CD4-positive, alpha-beta memory T cell (primary cell): ENCODE results near the gene PTPRB. TPM values are rescaled to one million over a fixed set of nuclear protein-coding genes. Genes with fewer than 3 reads are reported as not detected.
A peak's percentile ranks its signal among the peaks of the same experiment; 100 is the strongest.

Experiments used
- CTCF ChIA-PET: fragments of 350-600 bp; sonication (Branson Sonifier 250); formaldehyde crosslinking; loops from one replicate; lab custom pipeline; 2021; ENCODE audit warnings: inconsistent platforms; ENCODE audit not compliant: partially characterized antibody; lab: Charles Lee
- POLR2A ChIA-PET: fragments of 350-600 bp; sonication (Branson Sonifier 250); formaldehyde crosslinking; loops from one replicate; lab custom pipeline; 2021; ENCODE audit not compliant: partially characterized antibody; lab: Charles Lee
- DNase-seq, 5 donors: peaks; one replicate each; pipeline versions ENCODE4 v3.0.0 to v3.0.0-alpha.2; 2020 to 2022; ENCODE audit warnings: mixed read lengths in 1 of 5
- H3K27ac ChIP-seq: one replicate; pipeline ENCODE4 v1.7.0; 2013; ENCODE audit warnings: low read depth, low read length
- H3K27me3 ChIP-seq: 2 replicates; pipeline ENCODE4 v1.7.0; 2013; ENCODE audit warnings: mild to moderate bottlenecking, low read length, moderate library complexity; ENCODE audit not compliant: insufficient read depth
- H3K36me3 ChIP-seq: 2 replicates; pipeline ENCODE4 v1.7.0; 2013; ENCODE audit warnings: mild to moderate bottlenecking, low read length, moderate library complexity; ENCODE audit not compliant: insufficient read depth
- H3K4me1 ChIP-seq: 2 replicates; pipeline ENCODE4 v1.7.0; 2013; ENCODE audit warnings: mild to moderate bottlenecking, low read length, moderate library complexity; ENCODE audit not compliant: insufficient read depth
- H3K4me3 ChIP-seq, 2 donors: one replicate each; pipeline ENCODE4 v1.7.0; 2013; ENCODE audit warnings: low read length in 2 of 2, mild to moderate bottlenecking in 1 of 2
- H3K9me3 ChIP-seq, 2 donors: one replicate each; pipeline ENCODE4 v1.7.0; 2013; ENCODE audit warnings: low read length in 2 of 2, control low read depth in 1 of 2; ENCODE audit not compliant: control insufficient read depth in 1 of 2
- H3K27ac Mint-ChIP-seq, 7 donors: one replicate each; pipeline ENCODE4 v1.8.0; 2020 to 2021; ENCODE audit warnings: mixed read lengths in 7 of 7, mild to moderate bottlenecking in 6 of 7, inconsistent platforms in 3 of 7, moderate library complexity in 3 of 7
- H3K27me3 Mint-ChIP-seq, 2 donors: one replicate each; pipeline ENCODE4 v1.8.0; 2020 to 2021; ENCODE audit warnings: mixed read lengths in 2 of 2
- H3K36me3 Mint-ChIP-seq, 2 donors: one replicate each; pipeline ENCODE4 v1.8.0; 2020 to 2021; ENCODE audit warnings: mixed read lengths in 2 of 2, inconsistent platforms in 1 of 2, mild to moderate bottlenecking in 1 of 2
- H3K4me1 Mint-ChIP-seq, 4 donors: one replicate each; pipeline ENCODE4 v1.8.0; 2020 to 2021; ENCODE audit warnings: mixed read lengths in 4 of 4, mild to moderate bottlenecking in 1 of 4
- H3K4me3 Mint-ChIP-seq, 8 donors: one replicate each; pipeline ENCODE4 v1.8.0; 2020 to 2021; ENCODE audit warnings: mixed read lengths in 8 of 8, mild to moderate bottlenecking in 7 of 8, moderate library complexity in 6 of 8, inconsistent platforms in 3 of 8
- H3K9me3 Mint-ChIP-seq, 8 donors: one replicate each; pipeline ENCODE4 v1.8.0; 2020 to 2021; ENCODE audit warnings: mixed read lengths in 8 of 8, mild to moderate bottlenecking in 5 of 8, inconsistent platforms in 3 of 8, moderate library complexity in 1 of 8
- intact Hi-C: fragments of 100-400 bp; cut with micrococcal nuclease; formaldehyde crosslinking; loops from one replicate; pipeline ENCODE4 v1.15.1; 2023
- polyA plus RNA-seq, 2 donors: library from polyadenylated mRNA; unstranded; fragments of 300-500 nt; fragmentation: Illumina TruSeq; gene quantifications; one replicate each; pipeline ENCODE4 v1.2.3, GENCODE V29; 2021
- total RNA-seq, 2 experiments: library from RNA; stranded (reverse); gene quantifications; one replicate each; pipeline ENCODE4 v1.2.3, GENCODE V29; 2021

The PTPRB gene
- total and polyA plus RNA-seq, 4 experiments from 2014 or later = not detected

DNA sequence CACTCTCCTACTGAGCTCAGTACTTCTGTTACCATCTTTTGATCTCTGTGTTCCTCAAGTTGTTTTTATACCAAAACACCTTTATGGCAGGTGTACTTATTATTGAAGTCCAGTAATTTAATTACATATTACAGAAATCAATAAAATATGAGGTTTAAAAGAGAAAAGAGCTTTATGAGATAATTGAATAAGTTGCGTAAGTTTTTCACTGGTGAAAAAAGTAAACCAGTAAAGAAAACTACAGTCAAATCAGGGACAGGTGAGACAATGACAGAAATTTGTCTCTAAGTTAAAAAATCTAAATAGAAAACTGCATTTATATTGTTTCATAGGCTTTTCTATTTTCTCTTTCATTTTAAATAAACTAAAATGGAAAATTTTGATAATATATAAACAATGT is 29.1 kb upstream of the PTPRB start:
- Histone ChIP-seq H3K27ac (no peak overlapping the region), H3K4me1 (no peaks in the 10 kb centered on the region), H3K27me3 (no peaks in the 10 kb centered on the region), H3K9me3 (no peaks in the 10 kb centered on the region), H3K36me3 (no peaks in the 10 kb centered on the region), H3K4me3 (no peak overlapping the region)
- H3K9me3 Mint-ChIP-seq = no peaks in the 10 kb centered on the region
- no peak overlapping the region for H3K27ac Mint-ChIP-seq
- intact Hi-C loops = no loop called here
- ChIA-PET POLR2A (no interaction called here), CTCF (no interaction called here)
- DNase-seq = no peak
- H3K4me3 Mint-ChIP-seq = no peak overlapping the region
- H3K36me3 Mint-ChIP-seq = no peaks in the 10 kb centered on the region
- peaks cover 0 to 3% (median under 1%) of the 10 kb centered on the region in 4 donors for H3K4me1 Mint-ChIP-seq
- peaks cover 0 to 3% of the 10 kb centered on the region in 2 donors for H3K27me3 Mint-ChIP-seq

DNA sequence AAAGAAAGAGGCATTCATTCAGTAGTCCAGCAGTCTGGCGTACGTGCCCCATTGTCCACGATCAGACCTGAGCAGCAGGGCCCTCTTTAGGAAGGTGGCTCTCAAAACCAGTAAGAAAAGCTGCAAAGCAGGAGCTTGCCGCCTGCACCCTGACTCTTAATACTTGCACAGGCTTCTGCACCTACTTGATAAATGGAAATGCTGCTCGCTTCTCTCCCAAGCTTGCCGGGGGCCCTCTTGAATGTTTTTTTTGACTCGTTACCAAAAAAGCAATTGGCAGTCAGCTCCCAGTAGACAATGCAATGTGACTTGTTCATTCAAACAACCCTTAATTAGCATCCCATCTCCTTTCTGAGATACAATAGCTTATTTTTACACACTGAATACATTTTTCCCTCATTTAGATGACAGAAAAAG is 27.2 kb upstream of the PTPRB start:
- Mint-ChIP-seq H3K9me3 (no peaks in the 10 kb centered on the region), H3K4me3 (no peak overlapping the region), H3K27me3 (peaks cover 0 to 3% of the 10 kb centered on the region in 2 donors), H3K4me1 (peaks cover 0 to 3% (median under 1%) of the 10 kb centered on the region in 4 donors), H3K27ac (no peak overlapping the region), H3K36me3 (no peaks in the 10 kb centered on the region)
- intact Hi-C loops = no loop called here
- no peaks in the 10 kb centered on the region for H3K27me3 ChIP-seq
- no peak overlapping the region for H3K27ac ChIP-seq
- H3K4me1 ChIP-seq = no peaks in the 10 kb centered on the region
- no peaks in the 10 kb centered on the region for H3K9me3 ChIP-seq
- POLR2A ChIA-PET = no interaction called here
- H3K4me3 ChIP-seq = no peak overlapping the region
- CTCF ChIA-PET = no interaction called here
- DNase-seq = no peak
- H3K36me3 ChIP-seq = no peaks in the 10 kb centered on the region

DNA sequence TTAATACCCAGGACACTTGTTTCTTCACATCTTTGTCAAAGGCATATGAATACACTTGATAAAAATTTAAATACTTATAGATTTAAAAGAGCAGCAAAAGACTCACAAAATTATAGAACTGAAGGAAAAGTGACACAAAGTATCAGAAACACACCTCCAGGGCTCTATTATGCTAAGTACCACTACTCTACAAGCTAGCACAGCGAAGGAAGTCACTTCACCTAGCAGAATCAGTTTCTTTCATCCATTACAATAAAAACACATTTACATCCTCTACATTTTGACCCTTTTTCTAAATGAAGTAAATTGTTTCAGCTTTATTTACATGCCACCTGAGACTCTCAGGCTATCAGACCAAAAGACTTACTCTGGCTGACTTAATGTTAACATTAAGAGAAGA is 26.6 kb upstream of the PTPRB start:
- intact Hi-C loops = no loop called here
- Histone ChIP-seq H3K36me3 (no peaks in the 10 kb centered on the region), H3K4me1 (no peaks in the 10 kb centered on the region), H3K4me3 (no peak overlapping the region), H3K27me3 (no peaks in the 10 kb centered on the region), H3K27ac (no peak overlapping the region), H3K9me3 (no peaks in the 10 kb centered on the region)
- CTCF ChIA-PET = no interaction called here
- peaks cover 0 to 5% of the 10 kb centered on the region in 2 donors for H3K27me3 Mint-ChIP-seq
- H3K36me3 Mint-ChIP-seq = no peaks in the 10 kb centered on the region
- H3K4me3 Mint-ChIP-seq = no peak overlapping the region
- DNase-seq = no peak
- no peaks in the 10 kb centered on the region for H3K9me3 Mint-ChIP-seq
- H3K4me1 Mint-ChIP-seq = peaks cover 0 to 3% (median under 1%) of the 10 kb centered on the region in 4 donors
- no peak overlapping the region for H3K27ac Mint-ChIP-seq
- POLR2A ChIA-PET = no interaction called here

- CTCF ChIA-PET = no interaction called here
- no peak for DNase-seq
- H3K9me3 Mint-ChIP-seq = no peaks in the 10 kb centered on the region
- Histone ChIP-seq H3K4me3 (no peak overlapping the region), H3K27ac (no peak overlapping the region), H3K27me3 (no peaks in the 10 kb centered on the region), H3K36me3 (no peaks in the 10 kb centered on the region), H3K9me3 (no peaks in the 10 kb centered on the region), H3K4me1 (no peaks in the 10 kb centered on the region)
- H3K27me3 Mint-ChIP-seq = peaks cover 0 to 3% of the 10 kb centered on the region in 2 donors
- H3K4me3 Mint-ChIP-seq = no peak overlapping the region
- H3K36me3 Mint-ChIP-seq = no peaks in the 10 kb centered on the region
- no peak overlapping the region for H3K27ac Mint-ChIP-seq
- POLR2A ChIA-PET = no interaction called here
- peaks cover 0 to 3% (median under 1%) of the 10 kb centered on the region in 4 donors for H3K4me1 Mint-ChIP-seq
- intact Hi-C loops = no loop called here
These were observed 24.4 kb upstream of the PTPRB start for GRCh38 chr12:70661466-70662161.

- peaks cover 0 to 3% (median under 1%) of the 10 kb centered on the region in 4 donors for H3K4me1 Mint-ChIP-seq
- H3K27me3 Mint-ChIP-seq = peaks cover 0 to 3% of the 10 kb centered on the region in 2 donors
- Histone ChIP-seq H3K27ac (no peak overlapping the region), H3K36me3 (no peaks in the 10 kb centered on the region), H3K4me1 (no peaks in the 10 kb centered on the region), H3K9me3 (no peaks in the 10 kb centered on the region), H3K27me3 (no peaks in the 10 kb centered on the region), H3K4me3 (no peak overlapping the region)
- H3K9me3 Mint-ChIP-seq = no peaks in the 10 kb centered on the region
- ChIA-PET POLR2A (no interaction called here), CTCF (no interaction called here)
- H3K36me3 Mint-ChIP-seq = no peaks in the 10 kb centered on the region
- no peak overlapping the region for H3K27ac Mint-ChIP-seq
- peak in 1 of 5 donors; percentile 6 for DNase-seq
- no peak overlapping the region for H3K4me3 Mint-ChIP-seq
- intact Hi-C loops = no loop called here
These were observed 23.5 kb upstream of the PTPRB start for GRCh38 chr12:70660620-70661219.

- Histone ChIP-seq H3K27ac (no peak overlapping the region), H3K9me3 (no peaks in the 10 kb centered on the region), H3K27me3 (no peaks in the 10 kb centered on the region), H3K4me1 (no peaks in the 10 kb centered on the region), H3K4me3 (no peak overlapping the region), H3K36me3 (no peaks in the 10 kb centered on the region)
- H3K4me1 Mint-ChIP-seq = peaks cover 0 to 3% (median under 1%) of the 10 kb centered on the region in 4 donors
- POLR2A ChIA-PET = no interaction called here
- no peak for DNase-seq
- CTCF ChIA-PET = no interaction called here
- intact Hi-C loops = no loop called here
- peaks cover 1 to 3% of the 10 kb centered on the region in 2 donors for H3K27me3 Mint-ChIP-seq
- H3K4me3 Mint-ChIP-seq = no peak overlapping the region
- no peaks in the 10 kb centered on the region for H3K9me3 Mint-ChIP-seq
- no peaks in the 10 kb centered on the region for H3K36me3 Mint-ChIP-seq
- H3K27ac Mint-ChIP-seq = no peak overlapping the region
These were observed 22.9 kb upstream of the PTPRB start for GRCh38 chr12:70660002-70660604.

DNA sequence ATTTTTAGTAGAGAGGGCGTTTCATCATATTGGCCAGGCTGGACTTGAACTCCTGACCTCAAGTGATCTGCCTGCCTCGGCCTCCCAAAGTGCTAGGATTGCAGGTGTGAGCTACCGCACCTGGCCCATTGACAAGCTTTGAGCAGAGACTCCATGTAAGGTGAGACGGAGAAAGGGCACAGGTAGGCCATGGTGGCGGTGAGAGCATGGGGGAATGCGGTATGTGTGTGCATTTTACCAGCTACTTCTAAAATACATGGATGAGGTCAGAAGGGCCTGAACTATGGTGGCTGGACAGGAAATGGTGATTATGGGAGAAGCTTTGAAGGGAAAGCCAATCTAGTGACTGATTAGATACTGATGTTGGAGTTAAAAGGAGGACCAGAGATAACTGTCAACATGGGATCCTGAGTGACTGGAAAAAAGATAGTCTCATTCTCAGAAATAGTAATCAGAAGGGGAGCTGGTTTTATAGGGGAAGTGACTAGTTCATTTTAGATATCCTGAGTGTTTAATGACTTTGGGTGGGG is 21.9 kb upstream of the PTPRB start:
- no peaks in the 10 kb centered on the region for H3K36me3 Mint-ChIP-seq
- Histone ChIP-seq H3K36me3 (no peaks in the 10 kb centered on the region), H3K27ac (no peak overlapping the region), H3K4me3 (no peak overlapping the region), H3K27me3 (no peaks in the 10 kb centered on the region), H3K9me3 (no peaks in the 10 kb centered on the region), H3K4me1 (no peaks in the 10 kb centered on the region)
- H3K4me3 Mint-ChIP-seq = no peak overlapping the region
- H3K9me3 Mint-ChIP-seq = no peaks in the 10 kb centered on the region
- H3K27me3 Mint-ChIP-seq = peaks cover 1 to 3% of the 10 kb centered on the region in 2 donors
- peaks cover 0 to 3% (median under 1%) of the 10 kb centered on the region in 4 donors for H3K4me1 Mint-ChIP-seq
- no peak for DNase-seq
- intact Hi-C loops = no loop called here
- H3K27ac Mint-ChIP-seq = no peak overlapping the region
- ChIA-PET POLR2A (no interaction called here), CTCF (no interaction called here)
